Measurements from ENCODE around the gene PLOD1.

Gene PLOD1

DNA sequence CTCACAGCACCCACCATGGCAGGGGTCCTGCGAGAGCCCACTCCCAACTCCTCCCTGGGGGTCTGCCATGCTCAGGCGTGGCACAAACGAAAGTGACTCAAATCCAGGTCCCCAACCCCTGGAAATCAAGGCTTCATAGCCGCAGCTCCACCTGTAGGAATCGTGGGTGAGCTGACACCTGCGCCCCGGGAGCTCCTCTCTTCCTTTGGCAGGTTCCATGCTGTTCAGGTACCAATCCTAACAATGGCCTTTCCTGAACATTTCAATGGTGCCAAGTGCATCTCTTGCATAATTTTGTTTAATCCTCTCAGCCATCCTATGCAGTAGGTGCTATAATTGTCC is 46.9 kb upstream of the PLOD1 start:
- no peak overlapping the region for H2AFZ ChIP-seq (ENCODE audit: low read length)
- H4K20me1 ChIP-seq (ENCODE audit: insufficient read depth, low read length): no peaks in the 10 kb centered on the region
- H3F3A ChIP-seq (ENCODE audit: insufficient read depth, low read length): no peaks in the 10 kb centered on the region
- H3K79me2 ChIP-seq (ENCODE audit: insufficient read depth, low read length): no peaks in the 10 kb centered on the region
- no peaks in the 10 kb centered on the region for H3K36me3 ChIP-seq (ENCODE audit: insufficient read depth, low read length)
- H3K27ac ChIP-seq (ENCODE audit: low read depth, low read length, poor library complexity, severe bottlenecking): no peak overlapping the region
- H3K9ac ChIP-seq (ENCODE audit: low read length): no peak overlapping the region
- H3K4me2 ChIP-seq (ENCODE audit: low read length): no peak overlapping the region
- peaks cover 10% of the 10 kb centered on the region; the same call in 1 of the 2 replicates for H3K27me3 ChIP-seq (ENCODE audit: insufficient read depth, low read length)
- H3K9me2 ChIP-seq (ENCODE audit: low read depth, low read length): no peaks in the 10 kb centered on the region
- TF ChIP-seq, protein P1, sequence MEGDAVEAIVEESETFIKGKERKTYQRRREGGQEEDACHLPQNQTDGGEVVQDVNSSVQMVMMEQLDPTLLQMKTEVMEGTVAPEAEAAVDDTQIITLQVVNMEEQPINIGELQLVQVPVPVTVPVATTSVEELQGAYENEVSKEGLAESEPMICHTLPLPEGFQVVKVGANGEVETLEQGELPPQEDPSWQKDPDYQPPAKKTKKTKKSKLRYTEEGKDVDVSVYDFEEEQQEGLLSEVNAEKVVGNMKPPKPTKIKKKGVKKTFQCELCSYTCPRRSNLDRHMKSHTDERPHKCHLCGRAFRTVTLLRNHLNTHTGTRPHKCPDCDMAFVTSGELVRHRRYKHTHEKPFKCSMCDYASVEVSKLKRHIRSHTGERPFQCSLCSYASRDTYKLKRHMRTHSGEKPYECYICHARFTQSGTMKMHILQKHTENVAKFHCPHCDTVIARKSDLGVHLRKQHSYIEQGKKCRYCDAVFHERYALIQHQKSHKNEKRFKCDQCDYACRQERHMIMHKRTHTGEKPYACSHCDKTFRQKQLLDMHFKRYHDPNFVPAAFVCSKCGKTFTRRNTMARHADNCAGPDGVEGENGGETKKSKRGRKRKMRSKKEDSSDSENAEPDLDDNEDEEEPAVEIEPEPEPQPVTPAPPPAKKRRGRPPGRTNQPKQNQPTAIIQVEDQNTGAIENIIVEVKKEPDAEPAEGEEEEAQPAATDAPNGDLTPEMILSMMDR (IDR thresholded peaks at IDR 0.05; ENCODE audit: low read length): no peak
- TF ChIP-seq EZH2 (IDR thresholded peaks at IDR 0.05; ENCODE audit: borderline replicate concordance, low read length): no peak
- no peak overlapping the region for H3K4me3 ChIP-seq (ENCODE audit: low read depth, low read length, poor library complexity, severe bottlenecking)
- no peaks in the 10 kb centered on the region for H3K4me1 ChIP-seq (ENCODE audit: insufficient read depth, low read length, severe bottlenecking)
- no peaks in the 10 kb centered on the region for H3K9me3 ChIP-seq (ENCODE audit: low read length)

DNA sequence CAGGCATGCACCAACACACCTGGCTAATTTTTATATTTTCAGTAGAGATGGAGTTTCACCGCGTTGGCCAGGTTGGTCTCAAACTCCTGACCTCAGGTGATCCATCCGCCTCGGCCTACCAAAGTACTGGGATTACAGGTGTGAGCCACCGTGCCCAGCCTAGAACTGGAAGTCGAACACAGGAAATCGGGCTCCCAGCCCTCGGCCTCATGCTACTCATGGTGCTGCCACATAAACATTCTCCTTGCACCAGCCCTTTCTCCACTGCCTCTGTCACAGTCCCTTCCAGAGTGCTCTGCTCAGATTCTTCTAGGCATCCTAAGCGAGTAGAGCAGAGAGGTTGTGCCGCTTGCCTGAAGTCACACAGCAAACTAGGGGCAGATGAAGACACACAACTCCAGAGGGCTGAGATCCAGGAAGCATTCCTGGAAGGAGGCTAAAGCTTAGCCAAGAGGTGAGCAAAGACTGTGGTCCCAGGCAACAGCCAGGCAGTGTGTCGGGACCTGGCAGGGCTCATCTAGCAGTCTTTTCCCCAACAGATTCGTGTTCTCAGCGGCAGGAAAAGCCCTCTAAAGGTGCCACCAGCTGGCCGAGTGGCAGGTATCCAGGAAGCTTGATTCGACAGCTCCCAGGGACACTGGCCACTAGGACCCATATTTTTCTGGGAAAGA is 46.2 kb upstream of the PLOD1 start:
- Histone ChIP-seq H3K36me3 (ENCODE audit: insufficient read depth, low read length) (no peaks in the 10 kb centered on the region), H3K79me2 (ENCODE audit: insufficient read depth, low read length) (no peaks in the 10 kb centered on the region), H3K9ac (ENCODE audit: low read length) (no peak overlapping the region), H3K4me2 (ENCODE audit: low read length) (no peak overlapping the region), H3K27me3 (ENCODE audit: insufficient read depth, low read length) (peaks cover 4% of the 10 kb centered on the region; the same call in 1 of the 2 replicates), H3K27ac (ENCODE audit: low read depth, low read length, poor library complexity, severe bottlenecking) (no peak overlapping the region), H3F3A (ENCODE audit: insufficient read depth, low read length) (no peaks in the 10 kb centered on the region), H3K4me1 (ENCODE audit: insufficient read depth, low read length, severe bottlenecking) (no peaks in the 10 kb centered on the region), H2AFZ (ENCODE audit: low read length) (no peak overlapping the region), H3K9me2 (ENCODE audit: low read depth, low read length) (no peaks in the 10 kb centered on the region), H4K20me1 (ENCODE audit: insufficient read depth, low read length) (no peaks in the 10 kb centered on the region), H3K4me3 (ENCODE audit: low read depth, low read length, poor library complexity, severe bottlenecking) (no peak overlapping the region), H3K9me3 (ENCODE audit: low read length) (no peaks in the 10 kb centered on the region)
- no peak for TF ChIP-seq EZH2 (IDR thresholded peaks at IDR 0.05; ENCODE audit: borderline replicate concordance, low read length)
- TF ChIP-seq, protein P1 (IDR thresholded peaks at IDR 0.05; ENCODE audit: low read length): no peak

DNA sequence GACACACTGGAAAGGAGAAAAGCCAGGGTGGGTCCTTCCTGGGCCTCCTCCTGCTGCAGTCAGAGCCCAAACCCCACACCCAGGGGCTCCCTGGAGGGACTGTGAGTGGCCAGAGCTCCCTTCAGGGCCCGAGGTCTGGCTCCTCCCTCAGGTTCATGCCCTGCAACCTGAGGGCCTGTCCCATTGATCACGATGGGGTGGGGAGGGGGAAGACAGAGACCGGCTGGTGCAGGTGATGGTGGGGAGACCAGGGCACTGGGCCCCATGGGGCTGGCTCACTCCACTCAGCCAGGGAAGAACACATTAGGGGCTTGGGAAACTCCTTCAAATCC is 45.7 kb upstream of the PLOD1 start:
- Histone ChIP-seq H3K27ac (ENCODE audit: low read depth, low read length, poor library complexity, severe bottlenecking) (no peak overlapping the region), H2AFZ (ENCODE audit: low read length) (no peak overlapping the region), H3K4me1 (ENCODE audit: insufficient read depth, low read length, severe bottlenecking) (no peaks in the 10 kb centered on the region), H3K36me3 (ENCODE audit: insufficient read depth, low read length) (no peaks in the 10 kb centered on the region), H3K9me3 (ENCODE audit: low read length) (no peaks in the 10 kb centered on the region), H3K27me3 (ENCODE audit: insufficient read depth, low read length) (no peaks in the 10 kb centered on the region), H3K9ac (ENCODE audit: low read length) (no peak overlapping the region), H3K9me2 (ENCODE audit: low read depth, low read length) (no peaks in the 10 kb centered on the region), H4K20me1 (ENCODE audit: insufficient read depth, low read length) (no peaks in the 10 kb centered on the region), H3K4me3 (ENCODE audit: low read depth, low read length, poor library complexity, severe bottlenecking) (no peak overlapping the region), H3K79me2 (ENCODE audit: insufficient read depth, low read length) (no peaks in the 10 kb centered on the region), H3K4me2 (ENCODE audit: low read length) (no peak overlapping the region), H3F3A (ENCODE audit: insufficient read depth, low read length) (no peaks in the 10 kb centered on the region)
- TF ChIP-seq, protein P1 (IDR thresholded peaks at IDR 0.05; ENCODE audit: low read length): no peak
- TF ChIP-seq EZH2 (IDR thresholded peaks at IDR 0.05; ENCODE audit: borderline replicate concordance, low read length): no peak
